Activated CD8-positive, alpha-beta T cell treated with anti-CD3 and anti-CD28 coated beads for 36 hours (primary cell): ENCODE measurements around the gene SETDB1. TPM values are rescaled to one million over a fixed set of nuclear protein-coding genes. Genes with fewer than 3 reads are reported as not detected.

Experiments
- ATAC-seq: fragments of 200-7000 bp; cut with Tn5 transposase; one replicate; pipeline ENCODE4 v1.10.0; 2021; ENCODE audit warnings: mild to moderate bottlenecking, moderate library complexity
- CTCF ChIA-PET: fragments of 350-600 bp; sonication (Branson Sonifier 250); formaldehyde crosslinking; loops from one replicate; lab custom pipeline; 2021; ENCODE audit warnings: antibody characterized with exemption; lab: Charles Lee
- POLR2A ChIA-PET: fragments of 350-600 bp; sonication (Branson Sonifier 250); formaldehyde crosslinking; loops from one replicate; lab custom pipeline; 2021; ENCODE audit warnings: antibody characterized with exemption; lab: Charles Lee
- DNase-seq: peaks from one replicate; pipeline ENCODE4 v3.0.0-alpha.2; 2020
- H3K27ac Mint-ChIP-seq: one replicate; pipeline ENCODE4 v1.8.0; 2021; ENCODE audit warnings: mild to moderate bottlenecking, mixed read lengths
- H3K27me3 Mint-ChIP-seq: one replicate; pipeline ENCODE4 v1.8.0; 2021; ENCODE audit warnings: mixed read lengths
- H3K36me3 Mint-ChIP-seq: one replicate; pipeline ENCODE4 v1.8.0; 2021; ENCODE audit warnings: low read depth, mixed read lengths
- H3K4me1 Mint-ChIP-seq: one replicate; pipeline ENCODE4 v1.8.0; 2021; ENCODE audit warnings: low read depth, mixed read lengths
- H3K4me3 Mint-ChIP-seq: one replicate; pipeline ENCODE4 v1.8.0; 2021; ENCODE audit warnings: mild to moderate bottlenecking, moderate library complexity, mixed read lengths
- H3K9me3 Mint-ChIP-seq: one replicate; pipeline ENCODE4 v1.8.0; 2021; ENCODE audit warnings: mixed read lengths
- intact Hi-C: fragments of 100-400 bp; cut with micrococcal nuclease; formaldehyde crosslinking; loops from one replicate; pipeline ENCODE4 v1.10.0; 2022
- total RNA-seq, 2 experiments: library from RNA; stranded (reverse); gene quantifications; one replicate each; pipeline ENCODE4 v1.2.3, GENCODE V29; 2021
- TF ChIP-seq, protein P1 (sequence below): fragments of 200-600 bp; IDR thresholded peaks from one replicate; pipeline ENCODE4 v1.8.0; 2022; ENCODE audit warnings: antibody characterized with exemption, mild to moderate bottlenecking

Gene SETDB1
- total RNA-seq, 2 experiments from 2014 or later = 45.1 to 52.3 TPM

DNA sequence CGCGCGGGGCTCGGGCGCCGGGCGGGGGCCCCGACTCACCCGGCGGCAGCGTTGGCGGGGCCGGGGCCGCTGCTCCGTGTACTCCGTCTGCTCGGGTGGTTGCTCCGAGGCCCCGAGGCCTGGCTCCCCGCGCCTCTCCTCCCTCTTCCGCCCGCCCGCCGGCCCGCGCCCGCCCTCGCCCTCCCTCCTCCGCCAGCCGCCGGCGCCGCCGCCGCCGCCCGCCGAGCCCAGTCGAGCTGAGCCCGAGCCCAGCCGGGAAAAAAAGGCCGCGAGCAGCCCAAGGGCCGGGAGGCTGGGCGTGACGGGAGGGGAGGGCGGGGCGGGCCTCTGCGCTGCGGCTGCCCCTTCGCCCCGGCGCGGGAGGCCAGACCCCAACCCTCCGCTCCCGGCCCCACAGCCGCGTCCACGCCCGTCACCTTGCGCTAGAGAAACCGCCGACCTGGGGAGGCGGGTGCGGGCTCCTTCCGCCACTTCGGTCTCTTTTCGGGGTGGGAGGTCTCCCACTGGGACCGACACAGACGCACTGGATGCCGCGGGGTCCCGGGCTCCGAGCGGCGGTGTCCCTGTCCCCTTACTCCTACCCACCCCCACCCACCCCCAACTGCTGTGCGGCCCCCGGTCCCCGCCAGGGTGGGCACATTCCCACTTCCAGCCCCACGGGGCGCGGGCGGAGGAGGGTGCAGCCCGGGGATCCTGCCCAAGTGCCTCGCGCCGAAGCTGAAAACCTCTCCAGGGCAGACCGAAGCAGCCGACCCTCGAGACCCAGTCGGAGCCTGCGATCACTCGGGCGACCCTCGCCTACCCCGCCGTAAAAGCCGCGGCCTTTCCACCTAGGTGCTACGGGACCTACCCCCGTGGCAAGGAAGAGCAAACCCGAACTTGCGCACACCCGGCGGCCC lies 48.7 kb downstream of the SETDB1 start, which contains the start of gene CERS2:
Gene CERS2 (minus strand): TSS at position 256 of the 899 bp plus-strand sequence. CDS start 5,745 bp downstream, outside the sequence.
- DNase-seq = peak; percentile 72
- Mint-ChIP-seq H3K27ac (peak within 1 kb of the TSS; percentile 90), H3K4me1 (peaks cover 66% of the 10 kb centered on the region), H3K36me3 (peaks cover 22% of the 10 kb centered on the region), H3K9me3 (no peaks in the 10 kb centered on the region), H3K27me3 (no peaks in the 10 kb centered on the region), H3K4me3 (peak within 1 kb of the TSS; percentile 91)
- CTCF ChIA-PET = interaction anchor here (1.0 to 8.4 kb wide), 5 partner anchors 11 to 52 kb away, joined by 4 to 103 read pairs (median 7); partner anchors contain the start of gene MINDY1
- intact Hi-C loops = loop anchor here (5.0 kb wide), 1 partner anchor 48 kb away; the partner anchor contains the start of gene SETDB1
- peak; percentile 44 for ATAC-seq
- POLR2A ChIA-PET = interaction anchor here (0.7 to 1.8 kb wide), 10 partner anchors 11 to 395 kb away, joined by 3 to 10 read pairs (median 4); partner anchors contain the start of genes MCL1 and MINDY1
- TF ChIP-seq, protein P1, sequence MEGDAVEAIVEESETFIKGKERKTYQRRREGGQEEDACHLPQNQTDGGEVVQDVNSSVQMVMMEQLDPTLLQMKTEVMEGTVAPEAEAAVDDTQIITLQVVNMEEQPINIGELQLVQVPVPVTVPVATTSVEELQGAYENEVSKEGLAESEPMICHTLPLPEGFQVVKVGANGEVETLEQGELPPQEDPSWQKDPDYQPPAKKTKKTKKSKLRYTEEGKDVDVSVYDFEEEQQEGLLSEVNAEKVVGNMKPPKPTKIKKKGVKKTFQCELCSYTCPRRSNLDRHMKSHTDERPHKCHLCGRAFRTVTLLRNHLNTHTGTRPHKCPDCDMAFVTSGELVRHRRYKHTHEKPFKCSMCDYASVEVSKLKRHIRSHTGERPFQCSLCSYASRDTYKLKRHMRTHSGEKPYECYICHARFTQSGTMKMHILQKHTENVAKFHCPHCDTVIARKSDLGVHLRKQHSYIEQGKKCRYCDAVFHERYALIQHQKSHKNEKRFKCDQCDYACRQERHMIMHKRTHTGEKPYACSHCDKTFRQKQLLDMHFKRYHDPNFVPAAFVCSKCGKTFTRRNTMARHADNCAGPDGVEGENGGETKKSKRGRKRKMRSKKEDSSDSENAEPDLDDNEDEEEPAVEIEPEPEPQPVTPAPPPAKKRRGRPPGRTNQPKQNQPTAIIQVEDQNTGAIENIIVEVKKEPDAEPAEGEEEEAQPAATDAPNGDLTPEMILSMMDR = no peak

DNA sequence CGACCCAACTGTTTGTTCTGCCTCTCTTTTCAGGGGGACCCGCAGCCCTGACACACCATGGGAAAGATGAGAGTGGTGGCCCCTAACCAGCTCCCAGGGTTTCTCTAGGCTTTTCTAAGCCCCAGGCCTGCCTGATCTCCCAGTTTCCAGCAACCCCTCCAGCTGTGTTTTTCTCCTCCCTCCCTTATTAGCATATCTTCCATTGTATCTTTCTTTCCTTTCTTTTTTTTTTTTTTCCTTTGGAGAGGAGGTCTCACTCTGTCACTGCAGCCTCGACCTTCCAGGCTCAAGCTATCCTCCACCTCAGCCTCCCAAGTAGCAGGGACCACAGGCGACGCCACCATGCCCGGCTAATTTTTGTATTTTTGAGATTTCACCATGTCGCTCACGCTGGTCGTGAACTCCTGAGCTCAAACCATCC lies 50.2 kb downstream of the SETDB1 start:
- H3K36me3 Mint-ChIP-seq = peaks cover 22% of the 10 kb centered on the region
- no peak for ATAC-seq
- no peaks in the 10 kb centered on the region for H3K9me3 Mint-ChIP-seq
- ChIA-PET CTCF (interaction anchor here (0.9 to 8.4 kb wide), 7 partner anchors 8 to 416 kb away, joined by 3 to 103 read pairs (median 3); no protein-coding TSS in a partner anchor), POLR2A (interaction anchor here (0.6 to 1.9 kb wide), 6 partner anchors 8 to 399 kb away, joined by 3 to 10 read pairs (median 3); partner anchors contain the start of gene MINDY1)
- no peak for DNase-seq
- intact Hi-C loops = no loop called here
- H3K27me3 Mint-ChIP-seq = no peaks in the 10 kb centered on the region
- TF ChIP-seq, protein P1 = no peak
- H3K4me3 Mint-ChIP-seq = peak overlapping the region; percentile 79
- H3K4me1 Mint-ChIP-seq = peaks cover 53% of the 10 kb centered on the region
- peak overlapping the region; percentile 91 for H3K27ac Mint-ChIP-seq

DNA sequence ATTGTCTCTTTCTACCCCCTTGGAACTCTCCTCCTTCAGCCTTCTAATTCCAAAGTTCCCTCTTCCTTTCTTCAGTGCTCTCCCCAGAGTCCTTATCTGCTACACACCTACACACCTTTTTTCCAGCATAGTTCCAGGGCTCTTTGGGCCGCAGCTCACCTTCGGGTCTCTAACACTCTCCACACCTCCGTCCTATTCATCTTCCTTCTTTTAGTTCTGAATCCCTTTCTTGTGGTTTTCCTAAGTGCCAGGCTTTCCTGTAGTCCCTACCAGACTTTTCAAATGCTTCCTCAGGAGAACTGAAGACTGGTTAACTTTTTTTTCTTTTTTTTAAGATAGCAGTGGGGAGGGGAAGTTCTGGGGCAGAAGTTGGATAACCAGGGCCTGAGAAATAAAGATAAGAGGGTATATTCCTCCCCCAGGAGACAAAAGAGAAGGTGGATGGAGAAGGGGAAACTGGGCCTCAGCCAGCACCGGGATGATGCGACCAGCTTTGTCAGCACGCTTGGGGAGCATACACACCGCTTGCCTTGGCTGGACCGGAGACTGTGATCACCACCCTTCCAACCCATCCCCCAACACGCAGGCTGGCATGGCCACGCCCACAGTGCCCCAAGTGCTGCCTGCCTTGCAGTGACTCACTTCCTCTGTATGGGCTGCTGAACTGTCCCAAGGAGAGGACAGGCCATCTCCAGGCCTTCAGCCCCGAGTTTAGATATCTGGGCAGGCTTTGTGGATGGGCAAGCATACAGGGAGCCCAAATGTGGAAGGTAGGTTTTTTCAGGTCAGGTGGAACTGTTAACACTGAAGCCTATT lies 50.9 kb downstream of the SETDB1 start:
- TF ChIP-seq, protein P1 = no peak
- ATAC-seq (peak; percentile 65), DNase-seq (peak; percentile 90)
- Mint-ChIP-seq H3K27me3 (no peaks in the 10 kb centered on the region), H3K27ac (peak overlapping the region; percentile 91), H3K4me3 (peak overlapping the region; percentile 79), H3K9me3 (no peaks in the 10 kb centered on the region), H3K36me3 (peaks cover 16% of the 10 kb centered on the region), H3K4me1 (peaks cover 47% of the 10 kb centered on the region)
- CTCF ChIA-PET = interaction anchor here (0.9 to 8.4 kb wide), 8 partner anchors 9 to 417 kb away, joined by 3 to 103 read pairs (median 3); no protein-coding TSS in a partner anchor
- intact Hi-C loops = no loop called here
- POLR2A ChIA-PET = interaction anchor here (0.9 to 1.9 kb wide), 4 partner anchors 9 to 415 kb away, joined by 3 to 6 read pairs (median 4); no protein-coding TSS in a partner anchor

DNA sequence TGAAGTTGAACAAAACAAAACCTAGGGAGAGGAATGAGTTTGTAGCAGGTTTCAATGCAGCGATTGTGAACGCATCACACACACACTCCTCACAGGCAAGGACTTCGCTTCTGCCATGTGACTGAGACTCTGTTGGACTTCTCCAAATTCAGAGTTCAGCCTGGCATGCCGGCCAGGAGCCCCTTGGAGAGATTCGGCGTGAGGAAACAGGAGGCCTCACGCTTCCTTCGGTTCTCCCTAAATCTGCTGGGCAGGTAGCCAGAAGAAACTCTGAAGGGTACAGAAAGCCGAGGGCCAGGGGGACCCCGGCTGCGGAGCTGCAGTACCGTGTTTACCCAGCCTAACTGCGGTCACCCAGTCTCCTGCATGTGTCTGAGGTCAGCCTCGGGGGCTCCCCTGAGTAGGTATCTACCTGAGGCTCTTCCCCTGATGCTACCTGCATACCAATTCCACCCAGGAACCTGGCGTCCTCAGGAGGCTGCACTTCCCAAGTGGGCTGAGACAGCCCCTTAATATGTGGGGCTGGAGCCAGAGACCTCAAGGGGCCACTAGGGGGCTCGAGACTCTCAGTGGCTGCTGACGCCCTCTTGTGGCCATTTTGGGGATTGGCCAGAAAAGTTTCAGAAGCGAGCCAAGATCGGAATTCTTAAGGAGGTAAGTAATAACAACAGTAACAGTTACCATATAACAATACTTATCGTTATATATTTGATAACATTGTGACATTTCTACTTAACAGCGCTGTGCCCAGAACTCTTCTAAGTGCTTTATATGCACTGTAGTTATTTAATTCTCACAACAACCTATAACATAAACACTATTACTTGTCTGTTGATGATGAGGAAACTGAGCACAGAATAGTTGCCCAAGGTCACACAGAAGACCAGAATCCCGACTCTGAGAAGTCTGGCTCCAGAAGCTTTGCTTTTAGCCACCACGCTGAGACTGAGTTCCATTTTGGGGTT lies 53.2 kb downstream of the SETDB1 start:
- Mint-ChIP-seq H3K27ac (peak overlapping the region; percentile 47), H3K36me3 (no peaks in the 10 kb centered on the region), H3K4me3 (peak overlapping the region; percentile 61), H3K4me1 (peaks cover 34% of the 10 kb centered on the region), H3K9me3 (no peaks in the 10 kb centered on the region), H3K27me3 (no peaks in the 10 kb centered on the region)
- DNase-seq (peak; percentile 96), ATAC-seq (peak; percentile 60)
- ChIA-PET CTCF (interaction anchor here (0.6 to 8.4 kb wide), 21 partner anchors 9 to 417 kb away, joined by 3 to 103 read pairs (median 3); partner anchors contain the start of genes C1orf56, ENSA and MINDY1), POLR2A (interaction anchor here (1.0 to 1.2 kb wide), 2 partner anchors 21 to 66 kb away, joined by 3 read pairs; no protein-coding TSS in a partner anchor)
- TF ChIP-seq, protein P1 = peak; percentile 100
- intact Hi-C loops = no loop called here
